Loucy (cell line): Measurements from ENCODE around the gene IQSEC2.

Experiments used
- H2AFZ ChIP-seq: fragments of 200-600 bp; sonication (generic); 2 replicates; pipeline ENCODE4 v1.6.0; 2016; ENCODE audit warnings: antibody characterized with exemption, mild to moderate bottlenecking, low read length, moderate library complexity
- H3F3A ChIP-seq: fragments of 200-600 bp; 2 replicates; pipeline ENCODE4 v1.6.0; 2016; ENCODE audit warnings: antibody characterized with exemption, low read depth, mild to moderate bottlenecking
- H3K27me3 ChIP-seq: fragments of 200-600 bp; sonication (generic); 2 replicates; pipeline ENCODE4 v1.6.1; 2014; ENCODE audit warnings: low read length, mild to moderate bottlenecking; ENCODE audit not compliant: insufficient read depth, poor library complexity, severe bottlenecking
- H3K36me3 ChIP-seq: fragments of 200-600 bp; sonication (generic); 2 replicates; pipeline ENCODE4 v1.6.1; 2016; ENCODE audit warnings: low read length; ENCODE audit not compliant: insufficient read depth
- H3K4me1 ChIP-seq: fragments of 200-600 bp; sonication (generic); 2 replicates; pipeline ENCODE4 v1.5.1; 2014; ENCODE audit warnings: low read length, mild to moderate bottlenecking; ENCODE audit not compliant: insufficient read depth, poor library complexity, severe bottlenecking
- H3K4me2 ChIP-seq: fragments of 200-600 bp; sonication (generic); 2 replicates; pipeline ENCODE4 v1.6.0; 2014; ENCODE audit warnings: antibody characterized with exemption, low read length, low read depth, mild to moderate bottlenecking; ENCODE audit not compliant: poor library complexity, severe bottlenecking
- H3K4me3 ChIP-seq: fragments of 200-600 bp; sonication (generic); 2 replicates; pipeline ENCODE4 v1.5.1; 2014; ENCODE audit warnings: low read length, mild to moderate bottlenecking, mixed read lengths; ENCODE audit not compliant: poor library complexity, severe bottlenecking
- H3K79me2 ChIP-seq: fragments of 200-600 bp; sonication (generic); 2 replicates; pipeline ENCODE4 v1.6.1; 2014; ENCODE audit warnings: low read length; ENCODE audit not compliant: insufficient read depth
- H3K9ac ChIP-seq: fragments of 200-600 bp; sonication (generic); 2 replicates; pipeline ENCODE4 v1.6.0; 2014; ENCODE audit warnings: mild to moderate bottlenecking, low read depth, low read length, moderate library complexity; ENCODE audit not compliant: poor library complexity, severe bottlenecking
- H3K9me2 ChIP-seq: fragments of 200-600 bp; sonication (generic); replicated peaks from 2 replicates; pipeline ENCODE4 v1.6.1; 2016; ENCODE audit warnings: low read depth, low read length, mixed read lengths
- H3K9me3 ChIP-seq: fragments of 200-600 bp; sonication (generic); 2 replicates; pipeline ENCODE4 v1.6.1; 2014; ENCODE audit warnings: mild to moderate bottlenecking, antibody characterized with exemption, low read length, low read depth; ENCODE audit not compliant: insufficient read depth
- H4K20me1 ChIP-seq: fragments of 200-600 bp; sonication (generic); 2 replicates; pipeline ENCODE4 v1.6.0; 2014; ENCODE audit warnings: antibody characterized with exemption, low read length, mild to moderate bottlenecking; ENCODE audit not compliant: insufficient read depth, poor library complexity, severe bottlenecking
- EZH2phosphoT487 ChIP-seq: fragments of 200-600 bp; IDR thresholded peaks from 2 replicates; pipeline ENCODE4 v1.6.1; 2018; ENCODE audit warnings: antibody characterized with exemption, mild to moderate bottlenecking, moderate library complexity, borderline replicate concordance
- TF ChIP-seq, protein P1 (sequence below): fragments of 200-600 bp; sonication (generic); conservative IDR thresholded peaks from 2 replicates; pipeline ENCODE4 v1.5.1; 2014; ENCODE audit warnings: mild to moderate bottlenecking, antibody characterized with exemption, low read length

The IQSEC2 gene

GRCh38 chrX:53268173-53268572, 13.2 kb downstream of the IQSEC2 start:
- Histone ChIP-seq H2AFZ (no peak overlapping the region), H3K27me3 (no peaks in the 10 kb centered on the region), H3K4me2 (no peak overlapping the region), H3K79me2 (no peaks in the 10 kb centered on the region), H3K9me2 (no peaks in the 10 kb centered on the region), H3K4me1 (peaks cover 5% of the 10 kb centered on the region), H3K9ac (no peak overlapping the region), H4K20me1 (no peaks in the 10 kb centered on the region), H3K9me3 (no peaks in the 10 kb centered on the region), H3K4me3 (no peak overlapping the region), H3F3A (no peaks in the 10 kb centered on the region), H3K36me3 (no peaks in the 10 kb centered on the region)
- TF ChIP-seq, protein P1, sequence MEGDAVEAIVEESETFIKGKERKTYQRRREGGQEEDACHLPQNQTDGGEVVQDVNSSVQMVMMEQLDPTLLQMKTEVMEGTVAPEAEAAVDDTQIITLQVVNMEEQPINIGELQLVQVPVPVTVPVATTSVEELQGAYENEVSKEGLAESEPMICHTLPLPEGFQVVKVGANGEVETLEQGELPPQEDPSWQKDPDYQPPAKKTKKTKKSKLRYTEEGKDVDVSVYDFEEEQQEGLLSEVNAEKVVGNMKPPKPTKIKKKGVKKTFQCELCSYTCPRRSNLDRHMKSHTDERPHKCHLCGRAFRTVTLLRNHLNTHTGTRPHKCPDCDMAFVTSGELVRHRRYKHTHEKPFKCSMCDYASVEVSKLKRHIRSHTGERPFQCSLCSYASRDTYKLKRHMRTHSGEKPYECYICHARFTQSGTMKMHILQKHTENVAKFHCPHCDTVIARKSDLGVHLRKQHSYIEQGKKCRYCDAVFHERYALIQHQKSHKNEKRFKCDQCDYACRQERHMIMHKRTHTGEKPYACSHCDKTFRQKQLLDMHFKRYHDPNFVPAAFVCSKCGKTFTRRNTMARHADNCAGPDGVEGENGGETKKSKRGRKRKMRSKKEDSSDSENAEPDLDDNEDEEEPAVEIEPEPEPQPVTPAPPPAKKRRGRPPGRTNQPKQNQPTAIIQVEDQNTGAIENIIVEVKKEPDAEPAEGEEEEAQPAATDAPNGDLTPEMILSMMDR, result no peak
- TF ChIP-seq EZH2phosphoT487, result no peak

DNA sequence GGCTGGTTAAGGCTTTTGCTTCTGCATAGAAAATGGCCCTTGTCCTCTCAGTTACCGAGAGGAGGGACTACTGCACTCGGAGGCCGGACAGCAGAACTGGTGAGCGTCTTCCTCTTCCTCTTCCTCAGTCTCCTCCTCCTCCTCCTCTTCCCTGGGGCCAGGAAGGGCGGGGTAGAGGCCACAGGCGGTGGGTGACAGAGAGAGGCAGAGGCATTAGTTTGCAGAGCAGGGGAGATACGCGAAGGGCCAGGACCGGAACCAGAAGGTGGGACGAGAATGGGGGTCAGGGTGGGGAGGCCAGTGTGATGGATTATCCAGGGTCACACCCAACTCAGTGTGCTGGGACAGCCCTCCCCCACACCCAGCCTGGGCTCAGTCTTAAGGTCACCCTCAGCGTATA, 14.5 kb downstream of the IQSEC2 start:
- H3K27me3 ChIP-seq, result no peaks in the 10 kb centered on the region
- no peaks in the 10 kb centered on the region for H3K79me2 ChIP-seq
- H3K9ac ChIP-seq, result no peak overlapping the region
- H2AFZ ChIP-seq, result no peak overlapping the region
- H3F3A ChIP-seq, result no peaks in the 10 kb centered on the region
- H3K36me3 ChIP-seq, result no peaks in the 10 kb centered on the region
- no peak overlapping the region for H3K4me3 ChIP-seq
- no peak overlapping the region for H3K4me2 ChIP-seq
- no peaks in the 10 kb centered on the region for H4K20me1 ChIP-seq
- no peaks in the 10 kb centered on the region for H3K9me3 ChIP-seq
- no peaks in the 10 kb centered on the region for H3K9me2 ChIP-seq
- peaks cover 18% of the 10 kb centered on the region for H3K4me1 ChIP-seq
- no peak for TF ChIP-seq EZH2phosphoT487
- TF ChIP-seq, protein P1, result no peak

- Histone ChIP-seq H2AFZ (no peak overlapping the region), H3K79me2 (no peaks in the 10 kb centered on the region), H3K9ac (no peak overlapping the region), H3F3A (no peaks in the 10 kb centered on the region), H3K9me2 (no peaks in the 10 kb centered on the region), H3K4me1 (peaks cover 24% of the 10 kb centered on the region), H4K20me1 (no peaks in the 10 kb centered on the region), H3K36me3 (no peaks in the 10 kb centered on the region), H3K4me3 (no peak overlapping the region), H3K4me2 (no peak overlapping the region), H3K9me3 (no peaks in the 10 kb centered on the region), H3K27me3 (no peaks in the 10 kb centered on the region)
- TF ChIP-seq, protein P1, result no peak
- TF ChIP-seq EZH2phosphoT487, result no peak
Observed at GRCh38 chrX:53265771-53266574, 15.4 kb downstream of the IQSEC2 start.
